Suppressor macrophage (primary cell): ENCODE data around the gene PEF1.

Source experiments
- DNase-seq, 4 experiments: peaks; one replicate each; pipeline ENCODE4 v3.0.0-alpha.2; 2020 to 2022

The PEF1 gene

DNA sequence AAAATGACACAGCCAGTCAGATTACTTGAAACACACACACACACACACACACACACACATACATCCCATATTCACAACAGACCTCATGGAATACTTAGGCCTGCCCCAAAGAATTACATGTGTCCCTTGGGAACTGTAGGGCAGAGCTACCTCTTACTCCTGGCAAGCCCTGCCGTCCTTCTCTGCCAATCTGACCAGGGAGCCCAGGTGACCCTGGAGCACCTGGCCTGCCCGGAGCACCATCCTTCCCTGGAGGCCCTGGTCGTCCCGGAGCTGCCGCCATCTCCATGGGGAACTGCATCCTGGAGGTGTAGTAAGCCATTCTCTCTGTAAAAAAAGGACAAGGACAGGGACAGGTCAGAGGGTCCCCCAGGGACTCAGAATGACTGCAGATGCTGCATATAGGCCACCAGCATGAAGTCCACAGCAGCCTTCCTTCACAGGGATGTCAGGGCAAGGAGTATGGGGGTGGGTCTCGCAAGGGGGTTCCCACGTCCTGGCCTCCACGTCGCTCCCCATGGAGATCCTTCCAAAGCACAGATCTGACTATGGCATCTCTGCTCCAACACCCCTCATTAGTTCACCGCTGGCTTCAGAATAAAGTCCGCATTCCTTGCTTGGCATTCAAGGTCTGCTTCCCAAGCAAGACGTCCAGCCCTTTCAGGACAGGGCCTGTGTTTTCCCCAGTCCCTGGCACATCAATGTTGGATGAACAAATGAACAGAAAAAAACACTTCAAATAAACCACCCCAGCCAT lies 9.2 kb upstream of the PEF1 start:
- DNase-seq: no peak

DNA sequence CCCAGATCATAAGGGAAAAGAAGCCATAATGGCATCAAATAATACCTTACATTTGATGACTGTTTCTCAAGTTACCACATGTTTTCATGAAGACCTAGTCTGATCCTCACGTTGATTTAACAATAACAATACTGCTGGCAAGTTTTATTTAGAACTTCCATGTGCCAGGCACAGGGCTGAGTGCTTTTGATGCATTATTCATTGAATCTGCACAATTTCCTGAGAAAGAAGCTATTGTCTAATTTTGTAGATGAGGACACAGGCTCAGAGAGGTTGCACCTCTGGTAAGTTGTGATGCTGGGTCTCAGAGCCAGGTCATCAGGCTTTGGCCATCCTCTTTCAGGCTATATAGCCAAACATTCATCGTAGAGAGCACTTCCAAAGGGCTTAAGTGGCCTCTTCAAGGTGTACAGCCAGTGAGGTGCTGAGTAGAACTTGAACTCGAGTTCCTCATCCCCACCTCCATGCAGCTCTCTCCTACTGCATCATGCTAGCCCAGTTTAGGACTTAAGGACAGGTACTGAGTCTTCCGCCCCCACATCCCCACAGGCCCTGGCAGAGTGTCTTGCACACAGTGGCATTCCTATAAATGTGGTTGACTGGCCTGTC lies 8.3 kb upstream of the PEF1 start:
- no peak for DNase-seq

DNA sequence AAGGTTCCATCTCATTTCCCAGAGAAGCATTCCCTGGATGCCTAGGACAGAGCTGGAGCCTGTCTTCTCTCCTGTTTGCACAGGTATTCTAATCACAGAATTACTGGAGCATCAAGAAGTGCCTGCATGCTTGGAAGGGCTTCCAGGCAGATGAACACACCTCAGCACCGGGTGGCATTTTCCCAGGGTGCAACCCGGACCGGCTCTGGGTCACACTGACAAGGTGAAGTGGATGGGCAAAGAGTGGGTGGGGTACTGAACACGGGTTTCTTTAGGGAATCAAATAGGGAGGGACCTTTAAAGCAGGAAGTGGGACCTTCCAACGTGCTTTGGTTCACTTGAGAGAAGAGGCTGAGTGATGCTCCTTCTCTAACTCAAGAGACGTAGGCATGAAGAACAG lies 7.1 kb upstream of the PEF1 start:
- no peak for DNase-seq

DNA sequence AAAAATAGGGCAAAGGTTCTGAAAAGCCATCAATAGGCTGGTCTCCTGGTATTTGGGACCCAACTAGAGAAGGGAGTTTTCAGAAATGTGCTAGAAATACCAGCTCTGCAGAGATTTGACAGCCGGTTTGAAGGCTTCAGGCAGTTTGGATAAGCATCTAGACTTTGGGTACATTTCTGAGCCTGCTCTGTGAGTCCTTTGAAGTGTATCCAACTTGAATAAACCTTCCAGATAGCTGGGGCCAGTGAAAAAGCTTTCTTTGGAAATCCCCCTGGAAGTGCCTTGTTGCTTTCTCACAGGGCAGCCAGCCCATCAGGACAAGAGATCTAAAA lies 6.4 kb upstream of the PEF1 start:
- DNase-seq: no peak

DNA sequence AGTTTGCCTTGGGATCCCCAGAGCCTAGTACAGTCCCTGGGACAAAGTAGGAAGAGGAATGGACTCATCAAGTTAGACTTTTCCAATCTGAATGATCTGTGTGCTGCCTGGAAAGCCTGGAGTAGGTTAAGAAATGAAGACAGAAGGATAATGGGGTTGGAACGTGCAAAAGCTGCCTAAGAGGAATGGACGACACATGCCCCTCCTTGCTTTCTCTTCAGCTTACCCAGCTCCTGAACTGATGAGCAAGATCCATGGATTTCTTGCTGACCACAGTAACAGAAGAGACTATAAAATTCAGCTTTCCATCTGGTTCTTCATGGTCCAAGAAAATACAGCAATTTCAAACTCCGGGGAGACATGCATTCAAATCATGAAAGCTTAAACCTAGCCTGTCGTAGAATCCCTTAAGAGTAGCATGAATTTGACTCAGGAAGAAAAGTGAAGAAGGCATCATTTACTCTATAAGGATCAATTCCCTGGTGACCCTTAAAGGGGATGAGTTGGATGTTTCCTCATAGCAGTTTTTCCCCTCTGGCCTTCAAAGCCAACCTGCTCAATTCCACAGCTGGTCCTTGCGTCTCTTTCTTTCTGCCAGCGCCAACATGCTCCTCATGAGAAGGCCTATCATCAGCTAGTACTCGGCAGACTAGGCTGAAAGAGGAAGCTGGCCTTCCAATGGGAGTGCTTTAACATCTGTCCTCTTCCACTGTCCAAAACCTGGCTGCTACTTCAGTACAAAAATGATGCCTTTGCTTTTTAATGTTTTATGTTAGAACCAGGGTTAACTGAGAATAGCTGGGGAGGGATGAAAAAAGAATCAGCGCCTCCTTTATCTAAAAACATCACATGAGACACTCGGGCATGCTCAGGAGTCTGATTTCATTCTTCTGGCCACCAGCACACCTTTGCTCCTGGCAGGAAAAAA lies 5.7 kb upstream of the PEF1 start:
- no peak for DNase-seq

DNA sequence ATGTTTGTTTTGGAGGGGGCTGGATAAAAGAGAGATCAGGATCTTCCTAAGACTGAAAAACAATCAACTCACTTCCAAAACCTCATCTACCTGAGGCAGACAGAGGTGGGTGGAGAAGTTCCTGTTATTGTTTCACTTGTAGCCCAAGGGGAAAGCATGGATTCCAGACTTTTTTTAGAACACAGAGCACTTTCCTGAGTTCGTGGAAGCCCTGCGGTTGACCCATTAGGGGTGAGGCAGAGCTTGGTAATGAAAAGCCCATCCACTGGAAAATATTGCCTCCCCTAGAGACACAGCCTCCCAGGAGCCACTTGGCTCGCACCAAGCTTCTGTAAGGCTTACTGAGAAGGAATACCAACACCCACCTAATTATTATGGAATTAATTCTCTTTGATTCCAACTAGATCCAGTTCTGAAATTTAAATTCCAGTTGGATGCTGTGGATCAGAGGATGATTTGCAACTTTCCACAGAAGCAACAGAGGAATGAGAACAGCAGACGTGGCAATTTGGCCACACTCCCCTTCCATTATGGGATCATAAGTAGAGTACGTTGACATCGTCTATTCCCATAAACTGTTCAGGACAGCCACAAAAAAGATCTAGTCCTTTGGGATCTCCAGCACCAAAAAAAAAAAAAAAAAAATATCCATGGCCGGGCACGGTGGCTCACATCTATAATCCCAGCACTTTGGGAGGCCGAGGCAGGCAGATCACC lies 4.1 kb upstream of the PEF1 start:
- DNase-seq: no peak

DNA sequence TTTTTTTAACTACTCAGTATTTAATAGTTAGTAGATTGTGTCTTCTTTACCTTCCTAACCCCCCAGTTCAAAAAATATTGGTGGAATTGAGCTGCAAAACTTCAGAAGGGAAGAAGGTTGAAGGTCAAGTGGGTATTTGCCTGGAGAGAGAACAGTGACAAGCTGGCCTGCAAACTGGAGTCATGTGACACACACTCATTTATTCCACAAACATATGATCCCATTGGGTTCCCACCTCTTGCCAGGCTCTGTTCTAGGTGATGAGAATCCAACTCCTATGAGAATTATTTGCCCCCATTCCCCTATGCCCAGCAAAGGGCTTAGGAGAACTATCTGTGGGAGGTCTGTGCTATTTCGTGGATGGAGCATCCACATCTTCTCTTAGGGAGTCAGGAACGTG lies 3.5 kb upstream of the PEF1 start:
- no peak for DNase-seq

DNA sequence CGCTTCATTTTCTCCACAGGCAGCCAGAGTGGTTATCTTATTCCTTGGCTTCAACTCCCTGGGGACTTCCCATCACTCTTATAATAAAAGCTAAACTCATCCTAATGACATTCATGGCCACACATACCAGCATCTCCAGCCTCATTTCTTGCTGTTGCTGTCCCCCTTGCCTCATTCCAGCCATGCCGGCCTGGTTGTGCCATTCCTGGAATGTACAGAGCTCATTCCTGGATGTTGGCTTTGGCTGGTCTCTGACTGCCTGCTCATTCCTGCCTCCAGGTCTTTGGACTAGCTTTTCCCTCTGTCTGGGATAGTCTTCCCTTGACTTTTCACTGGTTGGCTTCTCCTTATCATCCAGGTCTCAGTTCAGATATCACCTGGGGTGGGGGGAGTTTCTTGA lies 2.4 kb upstream of the PEF1 start:
- DNase-seq: no peak

DNA sequence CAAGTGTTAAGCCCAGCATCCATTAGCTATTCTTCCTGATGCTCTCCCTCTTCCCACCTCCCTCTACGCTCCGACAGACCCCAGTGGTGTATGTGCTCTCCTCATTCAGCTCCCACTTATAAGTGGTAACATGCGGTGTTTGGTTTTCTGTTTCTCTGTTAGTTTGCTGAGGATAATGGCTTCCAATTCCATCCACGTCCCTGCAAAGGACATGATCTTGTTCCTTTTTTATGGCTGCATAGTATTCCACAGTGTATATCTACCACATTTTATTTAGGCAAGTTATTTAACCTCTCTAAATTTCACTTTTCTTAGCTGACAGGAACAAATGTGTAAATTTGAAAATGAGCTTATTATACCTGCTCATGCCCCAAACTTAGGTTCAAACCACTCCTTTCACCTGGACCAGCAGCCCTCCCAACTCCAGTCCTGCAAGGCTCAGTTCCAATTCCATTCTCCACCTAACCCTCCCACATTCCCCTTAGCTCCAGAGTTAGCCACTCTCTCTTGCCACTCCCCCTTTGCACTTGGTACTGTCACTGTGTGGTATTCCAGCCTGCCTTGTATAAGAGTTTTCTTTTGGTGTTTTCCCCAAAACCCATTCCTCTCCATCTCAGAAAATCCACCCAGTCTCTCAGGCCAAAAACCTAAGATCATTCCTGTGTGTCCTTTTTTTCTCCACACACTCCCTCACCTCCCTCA lies 1.7 kb upstream of the PEF1 start:
- no peak for DNase-seq

DNA sequence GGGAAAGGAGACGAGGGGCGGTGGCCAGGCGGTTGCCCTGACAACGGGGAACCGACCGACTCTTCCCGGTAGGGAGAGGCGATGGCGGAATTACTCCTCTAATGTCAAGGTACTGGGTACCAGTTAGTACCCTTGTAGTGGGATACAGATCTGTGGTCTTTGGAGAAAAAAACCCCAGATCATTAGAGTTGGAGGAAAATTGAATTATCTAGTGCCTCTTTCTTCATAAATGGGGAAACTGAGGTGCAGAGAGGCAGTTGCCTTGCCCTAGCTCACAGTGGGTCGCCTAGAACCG lies 545 bp upstream of the PEF1 start:
- DNase-seq: no peak

DNA sequence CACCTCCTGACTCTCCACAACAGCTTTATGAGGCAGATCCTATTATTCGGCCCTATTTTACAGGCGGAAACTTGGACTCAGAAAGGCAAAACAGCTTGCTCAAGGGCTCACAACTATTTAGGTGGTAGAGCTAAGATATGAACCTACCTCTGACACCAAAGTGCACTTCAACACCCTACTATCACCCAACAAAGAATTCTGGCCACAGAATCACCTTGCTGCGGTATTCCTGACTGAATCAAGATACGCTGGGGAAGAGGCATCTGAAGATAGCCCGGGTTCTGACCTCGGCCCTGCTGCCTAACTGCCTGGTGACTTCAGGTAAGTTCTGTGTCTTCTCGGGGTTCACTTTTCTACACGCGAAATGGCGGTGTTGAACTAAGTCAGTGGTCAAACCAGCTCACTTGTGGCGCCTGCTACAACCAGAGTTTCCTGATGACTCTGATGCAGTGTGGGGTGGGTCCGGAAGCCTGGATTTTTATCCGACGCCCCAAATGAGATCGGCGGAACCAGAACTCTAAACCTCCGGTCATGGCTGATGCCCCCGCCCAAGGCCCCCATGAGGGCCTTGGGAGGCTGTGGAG lies 608 bp downstream of the PEF1 start:
- DNase-seq: no peak

DNA sequence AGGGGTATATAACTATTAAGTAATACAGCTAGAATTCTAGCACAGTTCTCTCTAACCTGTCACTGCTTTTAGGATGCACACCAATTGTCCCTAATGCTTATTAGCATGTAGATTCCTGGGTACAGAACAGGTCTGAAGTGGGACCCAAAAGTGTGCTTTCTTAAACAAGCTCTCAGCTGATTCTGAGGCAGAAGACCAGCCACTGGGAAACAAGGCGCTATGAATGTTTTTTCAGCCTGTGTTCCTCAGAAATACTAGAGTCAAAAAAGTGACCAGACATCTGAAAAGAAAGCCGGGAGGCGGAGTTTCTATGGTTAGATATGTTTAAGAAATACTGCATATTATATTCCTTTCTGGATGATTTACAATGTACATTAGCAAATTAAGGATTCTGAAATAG lies 1.8 kb downstream of the PEF1 start:
- no peak for DNase-seq

DNA sequence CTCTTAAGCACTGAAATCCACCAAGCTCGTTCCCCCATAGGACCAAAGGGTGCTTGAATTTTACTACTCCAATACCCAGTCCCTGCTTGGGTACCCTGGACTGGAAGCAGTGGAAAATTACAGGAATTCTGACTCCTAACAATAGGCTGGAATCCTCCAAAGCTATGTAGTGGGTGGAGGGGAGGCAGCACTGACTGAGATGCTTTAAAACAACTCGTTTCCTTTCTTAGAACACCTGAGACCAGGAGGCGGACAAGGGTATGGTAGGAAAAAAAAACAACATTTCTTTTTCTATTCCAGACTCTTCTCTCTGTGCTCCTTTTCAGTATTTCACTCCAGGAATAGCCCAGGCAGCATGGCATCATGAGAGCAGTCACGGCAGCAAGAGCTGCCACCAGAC lies 2.3 kb downstream of the PEF1 start:
- DNase-seq: no peak

DNA sequence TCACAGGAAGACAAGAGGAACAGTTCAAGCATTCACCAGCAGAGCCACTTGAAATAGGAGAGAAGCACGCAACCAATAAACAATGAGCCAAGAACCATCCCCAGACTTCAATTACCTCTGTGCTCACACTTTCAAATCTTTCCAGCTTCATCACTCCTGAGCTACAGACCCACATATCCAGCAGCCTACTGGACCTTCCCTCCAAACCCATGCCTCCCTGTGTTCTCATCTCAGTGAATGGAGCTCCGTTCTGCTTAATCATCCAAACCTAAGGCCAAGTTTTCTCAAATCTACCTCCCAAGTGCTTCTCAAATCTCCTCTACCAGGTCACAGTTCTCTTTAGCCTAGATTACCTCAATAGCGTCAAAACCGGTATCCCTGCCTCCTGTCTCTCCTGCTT lies 3.7 kb downstream of the PEF1 start:
- DNase-seq: no peak

DNA sequence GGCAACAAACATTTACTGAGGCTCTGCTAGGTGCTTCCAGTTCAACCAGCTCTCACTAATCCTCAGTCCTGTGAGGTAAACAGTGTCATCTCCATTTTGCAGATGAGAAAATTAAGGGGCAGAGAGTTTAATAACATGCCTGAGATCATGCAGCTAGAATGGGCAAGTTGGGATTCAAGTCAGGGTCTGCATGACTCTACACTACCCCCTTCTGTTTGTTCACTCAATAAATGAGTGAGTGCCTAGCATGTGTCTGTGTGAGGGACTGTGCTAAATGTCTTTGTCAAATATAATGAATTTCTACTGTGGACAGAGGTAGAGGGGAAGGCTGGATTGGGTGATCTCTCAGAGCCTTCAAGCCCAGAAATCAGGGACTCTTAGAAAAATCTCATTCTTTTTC lies 4.5 kb downstream of the PEF1 start:
- no peak for DNase-seq

DNA sequence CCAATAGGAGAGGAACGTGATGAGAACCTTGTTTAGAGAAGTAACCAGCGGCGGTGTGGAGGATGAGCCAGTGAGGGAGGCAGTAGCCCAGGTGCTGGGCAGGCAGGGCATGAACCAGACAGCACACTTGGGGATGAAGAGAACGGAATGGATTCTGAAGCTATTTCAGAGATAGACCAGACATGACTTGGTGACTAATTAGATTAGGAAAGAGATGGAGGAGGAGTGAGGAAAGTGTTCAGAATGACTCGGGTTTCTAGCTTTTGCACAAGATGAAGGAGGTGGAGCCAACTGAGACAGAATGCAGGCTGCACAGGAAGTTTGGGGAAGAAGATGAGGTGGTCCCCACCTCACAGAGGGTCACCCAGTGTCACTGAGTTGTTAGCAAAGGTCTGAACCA lies 5.1 kb downstream of the PEF1 start:
- peak; percentile 53 to 82 (median 67) for DNase-seq

DNA sequence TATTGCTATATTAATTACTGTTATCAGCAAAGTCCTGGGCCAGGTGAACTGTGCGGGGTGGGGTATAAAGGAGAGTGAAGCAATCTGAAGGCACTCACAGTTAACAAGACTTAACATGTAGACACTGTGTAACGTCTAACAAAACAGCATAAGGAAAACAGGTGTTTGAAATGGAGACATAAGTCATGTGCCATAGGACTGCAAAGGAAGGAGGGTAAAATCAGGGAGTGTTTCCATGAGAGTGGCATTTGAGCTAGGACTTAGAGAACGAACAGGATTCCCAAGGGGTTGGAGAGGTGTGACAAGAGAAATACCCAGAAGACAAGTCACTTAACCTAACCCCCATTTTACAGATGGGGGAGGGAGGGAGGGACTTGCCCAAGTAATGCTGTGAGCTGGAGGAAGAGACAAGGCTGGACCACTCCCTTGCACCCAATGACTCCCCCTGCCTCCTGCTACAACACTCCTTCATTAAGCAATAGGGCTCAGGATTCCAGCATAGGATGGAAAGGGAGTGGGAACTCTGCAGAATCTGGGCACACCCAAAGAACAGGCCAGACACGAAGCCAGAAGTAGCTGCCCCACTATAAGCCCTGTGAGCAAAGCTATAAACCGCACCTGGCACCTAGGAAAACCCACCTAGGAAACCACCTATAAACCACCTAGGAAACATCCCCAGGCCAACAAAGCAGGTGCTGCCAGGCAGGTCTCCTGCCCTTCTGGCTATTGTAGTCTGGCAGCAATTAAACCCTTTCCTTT lies 6.6 kb downstream of the PEF1 start:
- DNase-seq: no peak

DNA sequence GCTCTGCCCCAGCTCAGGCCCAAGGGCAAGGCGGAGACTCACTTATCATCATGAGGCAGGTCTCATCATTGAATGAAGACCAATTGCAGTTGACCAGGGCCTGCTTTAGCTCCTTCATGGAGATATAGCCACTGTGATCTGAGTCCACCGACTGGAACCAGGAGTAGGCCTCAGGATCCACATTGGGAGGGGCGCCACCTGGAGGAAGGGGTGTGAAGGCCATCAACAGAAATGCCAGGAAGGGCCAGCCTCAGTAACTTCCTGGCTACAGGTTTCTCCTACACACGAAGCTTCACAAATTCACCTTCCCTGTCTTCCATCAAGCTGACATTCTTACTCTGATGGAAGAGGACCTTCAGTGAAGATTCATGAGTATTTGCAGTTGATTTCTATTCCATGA lies 11.6 kb downstream of the PEF1 start:
- peak; percentile 50 to 65 (median 58) for DNase-seq

DNA sequence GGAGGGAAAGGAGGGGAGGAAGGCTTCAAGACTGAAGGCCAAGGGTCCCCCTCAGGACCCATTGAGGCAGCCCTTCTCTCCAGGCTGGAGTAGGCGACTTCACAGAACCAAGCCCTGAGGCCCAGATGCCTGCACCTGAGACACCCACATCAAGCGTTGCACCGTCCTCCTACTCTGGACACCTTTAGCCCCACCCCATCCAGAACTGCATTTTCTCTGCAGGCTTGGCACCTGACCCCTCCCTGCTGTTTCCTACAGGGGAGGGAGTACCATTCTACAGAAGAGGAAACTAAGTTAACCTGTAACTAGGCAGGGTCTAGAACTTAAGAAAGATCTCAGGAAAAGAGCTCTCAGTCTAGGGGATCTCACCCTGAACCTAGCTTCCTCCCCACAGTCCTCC lies 12.0 kb downstream of the PEF1 start:
- DNase-seq: no peak

DNA sequence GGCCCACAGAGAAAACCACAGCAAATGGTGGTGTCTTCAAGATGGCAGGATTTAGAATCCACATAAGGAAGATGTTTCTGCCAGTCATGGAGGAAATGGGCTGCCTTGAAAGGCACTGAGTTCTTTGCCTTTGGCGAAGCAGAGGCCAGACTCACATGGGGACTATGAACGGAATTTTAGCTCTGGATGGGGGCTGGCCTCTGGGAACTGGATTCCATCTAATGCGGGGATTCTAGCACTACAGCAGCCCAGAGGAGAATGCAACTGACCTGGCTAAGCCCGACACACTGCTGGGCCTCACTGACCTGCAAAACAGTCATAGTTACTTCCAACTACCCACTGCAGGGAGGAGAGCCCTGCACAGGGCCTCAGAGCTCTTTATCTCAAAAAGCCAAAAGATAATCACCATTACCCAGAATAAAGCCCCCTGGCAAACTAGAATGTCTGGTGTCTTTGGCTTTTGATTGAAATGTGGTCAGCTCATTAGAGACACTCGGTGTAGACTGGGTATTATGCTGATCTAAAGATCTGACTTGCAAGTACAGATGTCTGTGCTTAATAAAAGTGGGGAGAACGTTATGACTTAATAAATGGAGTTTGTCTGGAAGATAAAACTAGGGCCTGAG lies 15.6 kb downstream of the PEF1 start:
- DNase-seq: no peak

DNA sequence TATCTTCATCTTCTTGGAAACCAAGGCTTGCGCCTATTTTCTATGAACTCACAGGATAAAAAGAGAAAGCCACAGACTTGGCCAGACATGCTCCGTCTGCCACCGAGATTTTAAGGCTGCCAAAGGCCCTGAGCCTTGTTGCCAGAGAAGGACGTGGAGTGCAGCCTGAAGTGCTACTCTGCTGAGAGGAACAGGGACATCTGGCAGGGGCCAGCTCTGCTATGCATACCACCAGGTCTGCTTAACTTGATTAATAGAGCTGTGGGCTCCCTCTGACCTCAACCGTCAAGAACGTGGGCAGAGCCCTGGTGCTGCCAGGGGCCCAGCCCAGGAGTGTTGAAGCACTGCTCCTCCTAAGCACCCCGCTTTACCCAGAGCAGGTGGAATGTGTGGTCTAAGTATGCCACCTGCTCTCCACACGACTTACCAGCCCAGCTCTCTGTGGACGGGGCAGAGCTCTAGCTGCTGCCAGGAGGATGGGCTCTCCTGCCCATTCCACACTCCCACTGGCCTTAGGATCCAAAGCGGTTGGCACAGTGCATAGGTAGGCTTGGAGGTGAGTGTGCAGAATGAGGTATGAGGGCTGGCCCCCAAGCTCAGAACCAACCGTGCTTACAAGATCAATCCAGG lies 16.6 kb downstream of the PEF1 start:
- no peak for DNase-seq
